Activated CD8-positive, alpha-beta memory T cell treated with anti-CD3 and anti-CD28 coated beads for 24 hours (primary cell): ENCODE data around the gene PWWP2B.

Experiments
- DNase-seq: peaks from one replicate; pipeline ENCODE4 v3.0.0-alpha.2; 2020

Gene PWWP2B

GRCh38 chr10:132449811-132450181 is 52.8 kb downstream of the PWWP2B start:
- no peak for DNase-seq

GRCh38 chr10:132450466-132450824 is 53.4 kb downstream of the PWWP2B start:
- DNase-seq: no peak

- DNase-seq: no peak
These were observed 54.0 kb downstream of the PWWP2B start for GRCh38 chr10:132450825-132451505.

- no peak for DNase-seq
These were observed 54.7 kb downstream of the PWWP2B start for GRCh38 chr10:132451506-132452215.

- DNase-seq: peak; percentile 74
These were observed 55.2 kb downstream of the PWWP2B start for GRCh38 chr10:132452216-132452650.

GRCh38 chr10:132452651-132453469 is 55.9 kb downstream of the PWWP2B start:
- DNase-seq: peak; percentile 98

GRCh38 chr10:132453470-132453861 is 56.5 kb downstream of the PWWP2B start:
- no peak for DNase-seq

- no peak for DNase-seq
These were observed 57.5 kb downstream of the PWWP2B start for GRCh38 chr10:132454296-132455198.

GRCh38 chr10:132455441-132455971 is 58.5 kb downstream of the PWWP2B start:
- no peak for DNase-seq

GRCh38 chr10:132455986-132456847 is 59.2 kb downstream of the PWWP2B start:
- DNase-seq: no peak

- no peak for DNase-seq
These were observed 59.9 kb downstream of the PWWP2B start for GRCh38 chr10:132456881-132457280.

- DNase-seq: no peak
These were observed 60.5 kb downstream of the PWWP2B start for GRCh38 chr10:132457328-132458070.

- DNase-seq: no peak
These were observed 61.1 kb downstream of the PWWP2B start for GRCh38 chr10:132458071-132458585.

GRCh38 chr10:132458586-132459300 is 61.7 kb downstream of the PWWP2B start:
- peak; percentile 92 for DNase-seq

GRCh38 chr10:132459301-132460003 is 62.5 kb downstream of the PWWP2B start:
- no peak for DNase-seq

GRCh38 chr10:132460071-132460470 is 63.1 kb downstream of the PWWP2B start:
- DNase-seq: no peak

GRCh38 chr10:132460691-132461090 is 63.7 kb downstream of the PWWP2B start:
- no peak for DNase-seq

- DNase-seq: no peak
These were observed 64.2 kb downstream of the PWWP2B start for GRCh38 chr10:132461103-132461682.
